HG03520 (cell line): ENCODE data around the gene STK17B.
"Not testable (repeated sequence)": the region's sequence is repeated elsewhere in the genome, so short reads cannot be mapped to it uniquely, and the experiment has no call there.

ENCODE experiments used
- ATAC-seq: cut with Tn5 transposase; IDR thresholded peaks from one replicate; pipeline ENCODE4 v1.9.1; 2021; ENCODE audit warnings: mild to moderate bottlenecking, moderate library complexity; ENCODE audit not compliant: unreplicated experiment

Gene STK17B

DNA sequence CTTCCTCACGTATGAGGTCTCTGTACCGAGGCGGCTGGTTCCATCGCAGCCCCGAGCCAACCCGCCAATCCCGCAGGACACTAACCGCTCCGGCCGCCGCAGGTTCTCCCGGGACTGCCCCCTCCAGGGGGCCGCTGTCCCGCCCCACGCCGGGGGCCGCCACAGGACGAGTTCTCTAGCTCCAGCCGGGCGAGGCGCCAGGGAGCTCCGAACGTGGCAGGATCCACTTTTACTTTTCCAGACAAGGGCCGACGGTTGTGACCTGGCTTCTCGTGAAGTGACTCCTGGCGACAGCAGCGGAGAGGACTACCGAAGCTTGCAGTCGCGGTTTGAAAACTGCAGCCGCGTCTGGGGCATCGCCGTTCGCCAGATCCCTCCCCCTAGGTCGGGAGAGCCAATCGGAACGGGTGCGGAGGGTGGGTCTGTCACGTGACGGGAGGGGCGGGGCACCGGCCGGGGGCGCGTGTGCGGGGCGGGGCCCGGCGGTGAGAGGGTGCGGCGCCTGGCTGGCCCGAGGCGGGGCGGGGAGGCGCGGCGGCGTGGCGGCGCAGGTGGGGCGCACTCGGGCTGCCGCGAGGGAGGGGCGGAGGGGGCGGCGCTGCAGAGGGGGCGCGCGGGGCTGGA, at the start of gene STK17B:
STK17B (minus strand) TSS at position 331 of the 624 bp plus-strand sequence. CDS start 8,195 bp downstream, outside the sequence.
- peak; percentile 47 for ATAC-seq

DNA sequence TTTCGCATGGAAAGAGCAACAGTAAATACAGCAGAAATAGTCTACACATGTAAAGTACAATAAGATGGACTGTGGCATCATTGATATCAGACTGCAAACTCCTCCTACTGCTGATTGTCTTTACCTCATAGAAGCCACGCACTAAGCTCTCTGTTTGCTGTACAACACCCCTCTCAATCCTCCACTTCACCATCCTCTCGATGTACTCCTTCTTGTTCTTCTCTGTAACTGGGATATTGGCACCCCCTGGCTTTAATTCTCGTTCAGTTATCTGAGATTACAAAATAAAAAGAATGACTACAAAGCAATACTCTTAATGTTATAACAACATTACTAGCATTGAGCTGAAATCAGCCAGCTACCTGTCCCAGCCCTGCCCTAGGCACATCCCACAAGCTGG, 49.3 kb upstream of the STK17B start:
- ATAC-seq = no peak

DNA sequence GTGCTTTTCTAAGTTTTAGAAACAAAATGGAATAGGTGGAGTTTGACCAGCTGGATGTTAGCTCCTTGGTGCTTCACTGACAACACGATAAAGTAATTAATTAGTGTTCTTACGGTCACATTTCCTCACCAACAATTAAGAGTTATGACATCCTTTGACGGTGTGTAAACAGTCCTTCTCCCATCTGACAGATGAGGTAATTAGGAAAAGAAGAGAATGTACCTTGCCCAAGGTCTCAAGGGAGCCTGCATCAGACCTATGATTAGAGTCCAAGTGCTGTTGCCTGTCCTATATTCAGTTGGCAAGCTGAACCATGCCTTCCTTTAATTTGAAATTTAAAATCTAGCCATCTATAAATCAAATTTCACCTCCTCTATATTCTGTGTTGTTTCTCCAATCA, 48.3 kb upstream of the STK17B start:
- no peak for ATAC-seq

DNA sequence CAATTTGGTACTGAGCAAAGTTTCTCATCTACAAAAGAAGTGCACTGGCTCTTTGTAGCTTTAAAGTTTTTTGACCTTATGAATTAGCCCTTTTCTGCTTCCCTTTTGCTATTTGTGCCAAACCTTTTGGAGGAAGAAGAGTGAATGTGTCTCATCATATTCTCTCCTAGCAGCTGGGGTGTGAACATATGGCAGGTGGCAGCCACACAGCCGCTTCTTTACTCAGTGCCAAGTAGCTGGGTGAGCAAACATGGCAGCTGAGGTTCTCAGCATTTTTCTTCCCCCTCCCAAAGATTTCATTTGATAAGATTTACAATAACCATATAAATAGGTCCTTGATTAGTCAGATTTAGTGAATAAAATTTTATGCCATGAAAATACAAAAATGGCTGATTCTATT, 46.7 kb upstream of the STK17B start:
- no peak for ATAC-seq

DNA sequence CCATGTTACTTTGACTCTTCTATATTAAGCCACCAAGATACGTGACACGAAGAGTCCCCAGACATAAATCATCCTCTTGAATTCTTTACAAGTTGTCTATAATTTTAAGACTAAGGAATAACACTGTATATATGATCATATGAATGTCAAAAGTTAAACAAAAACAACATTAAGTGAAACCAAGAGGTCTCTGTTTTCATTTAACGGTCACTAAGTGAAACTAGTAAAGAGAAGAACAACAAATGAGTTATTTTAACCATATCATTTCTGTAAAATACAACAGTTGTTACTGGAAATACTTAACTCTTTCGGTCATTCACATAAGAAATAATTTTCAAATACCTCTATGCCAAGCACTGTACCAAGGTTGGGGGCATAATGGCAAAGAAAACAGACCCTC, 45.7 kb upstream of the STK17B start:
- no peak for ATAC-seq

DNA sequence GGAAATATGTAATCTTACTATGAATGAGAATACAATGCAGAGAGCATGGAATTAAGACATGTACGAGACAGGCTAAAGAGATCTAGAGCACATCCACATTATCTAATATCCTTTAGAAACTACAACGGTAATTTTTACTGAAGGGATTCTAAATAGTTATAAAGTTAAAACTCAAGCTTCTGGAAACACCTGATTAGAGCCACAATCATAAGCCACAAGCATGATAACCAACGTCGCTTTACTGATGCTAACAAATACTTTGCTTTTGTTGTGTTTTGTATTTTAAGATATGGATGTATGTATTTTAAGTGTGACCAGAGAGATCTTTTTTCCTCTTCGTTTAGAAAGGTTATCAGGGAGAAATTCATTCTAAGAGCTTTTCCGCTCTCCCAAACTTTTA, 44.0 kb upstream of the STK17B start:
- ATAC-seq = no peak

DNA sequence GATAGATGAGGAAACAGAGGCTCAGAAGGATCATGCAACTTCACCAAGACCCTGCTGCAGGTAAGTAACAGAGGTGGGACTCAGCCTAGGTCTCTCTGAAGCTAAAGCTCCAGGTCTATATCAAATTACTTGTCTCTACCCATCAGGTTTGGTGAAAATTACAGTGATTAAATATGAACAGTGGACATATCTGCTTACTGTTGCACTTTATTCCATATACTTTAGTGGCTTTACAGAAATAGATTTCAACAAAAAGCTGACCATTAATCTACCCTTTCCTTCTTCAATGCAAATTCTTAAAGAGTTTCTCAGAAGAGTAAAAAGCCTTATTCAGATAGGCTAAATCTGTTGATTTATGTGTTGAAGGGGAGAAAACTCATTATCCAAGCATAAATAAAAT, 42.8 kb upstream of the STK17B start:
- no peak for ATAC-seq

DNA sequence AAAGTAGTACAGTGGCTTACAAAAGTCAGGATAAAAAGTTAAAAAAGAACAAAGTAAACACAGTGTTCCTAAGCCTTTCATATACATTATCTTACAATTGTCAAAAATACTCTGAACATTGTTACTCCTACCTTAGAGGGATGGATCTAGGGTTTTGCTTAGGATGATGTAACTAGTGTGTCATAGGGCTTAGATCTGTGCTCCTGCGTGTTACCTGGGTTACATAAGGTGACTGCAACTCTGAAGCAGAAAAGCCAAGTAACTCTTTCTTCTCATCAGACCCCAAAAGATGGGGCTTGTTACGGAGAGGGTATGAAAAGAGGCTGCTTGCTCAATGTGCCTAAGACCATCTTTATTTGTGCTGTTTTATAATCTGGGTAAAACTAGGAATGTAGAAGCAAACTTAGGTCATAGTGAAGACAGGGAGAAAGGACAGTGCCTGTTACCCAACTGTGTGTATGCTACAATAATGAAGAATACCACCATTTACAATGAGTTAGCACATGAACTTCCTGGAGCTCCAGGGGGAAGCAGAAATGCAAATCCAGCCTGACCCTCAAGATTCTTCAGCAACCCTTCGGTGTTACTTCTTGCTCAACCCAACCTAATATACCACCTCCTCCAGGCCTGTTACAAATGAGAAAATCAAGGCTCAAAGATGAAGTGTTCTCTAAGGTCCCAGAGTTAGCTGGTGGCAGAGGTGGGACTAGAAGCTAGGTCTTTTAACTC, 42.0 kb upstream of the STK17B start:
- ATAC-seq = no peak

DNA sequence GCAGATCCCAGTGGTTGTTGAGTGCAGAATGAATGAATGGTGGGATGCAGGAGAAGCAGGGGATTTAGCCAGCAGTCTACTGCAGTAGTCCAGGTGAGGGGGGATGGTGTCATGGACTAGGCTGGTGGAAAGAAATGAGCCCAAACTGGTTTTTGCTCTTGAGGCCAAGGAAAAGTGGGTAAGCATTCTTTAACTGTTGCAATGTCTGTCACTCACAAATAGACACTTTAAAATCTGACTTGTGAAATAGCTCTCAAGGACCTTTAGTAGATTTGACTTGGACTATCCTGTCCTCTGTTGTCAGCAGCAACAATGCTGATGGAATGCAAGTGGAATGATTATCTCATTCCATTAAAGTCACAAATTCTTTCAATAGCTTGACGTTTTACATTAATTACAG, 37.5 kb upstream of the STK17B start:
- no peak for ATAC-seq

DNA sequence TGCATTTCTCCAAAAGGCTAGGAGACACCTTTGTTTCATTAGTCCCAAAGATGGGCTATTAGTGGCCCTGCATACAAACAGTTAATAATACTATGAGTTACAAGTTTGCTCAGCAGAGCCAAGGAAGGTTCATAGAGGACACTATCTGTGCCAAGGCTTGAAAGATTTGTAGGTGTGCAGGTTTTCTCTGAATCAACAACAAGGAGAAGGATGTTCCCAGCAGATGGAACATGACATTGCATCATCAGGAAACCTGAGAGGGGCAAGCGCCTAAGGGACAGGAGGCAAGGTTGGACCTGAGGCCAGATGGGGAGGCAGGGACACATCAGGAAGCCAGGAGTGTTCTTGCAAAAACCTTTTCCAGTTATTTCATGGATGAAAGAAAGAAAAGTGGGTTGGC, 35.4 kb upstream of the STK17B start:
- no peak for ATAC-seq

DNA sequence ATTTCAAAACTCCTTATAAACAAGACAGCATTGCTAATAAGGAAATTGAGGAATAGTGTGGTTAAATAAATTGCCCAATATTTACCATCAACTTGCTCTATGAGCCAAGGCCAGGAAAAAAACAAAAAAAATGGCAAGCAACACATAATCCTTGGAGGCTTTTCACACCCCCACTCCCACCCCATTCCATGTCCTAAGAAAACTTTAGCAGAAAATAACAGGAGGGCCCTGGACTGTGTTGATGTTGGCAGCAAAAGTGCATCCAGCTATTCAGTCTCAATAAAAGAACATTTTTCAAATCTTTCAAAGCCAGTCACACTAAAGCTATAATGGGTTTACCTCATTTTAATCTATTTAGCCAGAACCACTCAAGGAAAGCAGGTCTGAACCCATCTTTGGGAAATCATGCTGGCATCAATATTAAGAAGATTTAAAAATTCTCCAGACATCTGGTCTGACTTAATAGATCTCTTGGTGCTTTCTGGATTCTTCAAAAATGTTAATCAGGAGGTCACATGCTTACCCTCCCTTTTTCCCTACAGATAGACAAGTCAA, 34.6 kb upstream of the STK17B start:
- no peak for ATAC-seq

DNA sequence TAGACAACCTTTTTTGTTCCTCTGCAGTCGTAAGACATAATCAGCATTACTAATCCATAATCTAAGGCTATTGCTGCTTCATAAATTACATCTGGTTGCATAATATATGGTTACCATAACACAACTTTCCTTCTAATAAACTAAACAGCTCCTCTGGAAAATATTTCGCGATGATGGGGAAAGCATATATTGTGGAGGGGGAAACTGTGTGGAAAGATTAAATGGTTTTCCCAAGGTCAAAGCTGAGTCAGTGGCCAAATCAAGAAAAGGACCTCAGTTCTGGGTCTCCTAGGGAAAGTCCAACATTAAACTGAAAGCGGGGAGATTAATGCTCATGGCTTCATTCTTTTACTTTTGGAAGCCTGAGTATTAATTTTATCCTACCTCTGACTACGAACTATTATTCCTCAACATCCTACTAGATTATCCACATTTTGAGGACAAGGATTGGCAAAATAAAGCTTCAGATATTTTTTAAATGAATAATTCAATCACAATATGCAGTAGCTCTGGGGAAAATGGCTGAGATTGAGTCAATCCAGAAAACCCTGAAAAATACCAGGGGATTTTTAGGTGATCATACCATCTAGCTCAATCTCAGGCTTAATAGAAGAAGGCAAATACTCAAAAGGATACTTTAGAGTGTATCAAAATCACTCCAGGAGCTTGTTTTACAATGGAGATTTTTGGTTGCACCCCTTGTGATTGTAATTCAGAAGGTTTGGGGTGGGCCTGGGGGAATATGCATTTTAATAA, 33.8 kb upstream of the STK17B start:
- ATAC-seq = no peak

DNA sequence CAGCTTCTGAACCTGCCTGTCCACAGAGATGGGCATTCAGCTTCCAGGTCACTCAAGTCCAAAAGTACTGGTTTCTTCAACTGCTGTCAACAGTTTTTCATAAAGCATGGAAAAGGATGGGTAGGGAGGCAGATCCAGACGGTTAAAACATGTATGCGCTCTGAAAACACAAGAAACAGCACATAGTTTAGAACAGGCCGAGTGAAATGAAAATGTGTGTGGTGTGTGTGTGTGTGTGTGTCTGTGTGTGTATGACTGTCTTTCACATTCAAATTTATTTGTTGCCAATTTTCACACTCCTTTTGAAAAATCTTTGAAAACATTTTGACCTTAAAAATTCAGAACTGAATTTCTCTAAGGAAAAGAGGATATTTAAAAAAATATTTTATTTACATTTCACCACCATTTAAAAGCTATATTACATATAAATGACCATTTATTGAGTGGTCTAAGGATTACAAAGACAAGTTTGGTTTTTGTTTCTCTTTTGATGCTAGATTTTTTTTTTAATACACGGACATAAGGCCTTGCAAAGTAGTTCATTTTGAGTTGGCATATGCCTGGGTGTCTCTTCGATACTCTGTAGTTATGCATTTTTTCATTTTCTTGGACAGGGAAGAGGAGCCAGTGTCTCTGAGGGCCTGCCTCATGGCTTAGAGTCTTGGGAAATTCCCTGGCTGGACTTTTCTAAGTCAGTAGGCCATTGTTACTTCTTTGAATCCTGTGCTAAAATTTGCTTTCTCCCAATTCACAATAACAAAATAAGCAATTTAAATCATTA, 30.0 kb upstream of the STK17B start:
- no peak for ATAC-seq

DNA sequence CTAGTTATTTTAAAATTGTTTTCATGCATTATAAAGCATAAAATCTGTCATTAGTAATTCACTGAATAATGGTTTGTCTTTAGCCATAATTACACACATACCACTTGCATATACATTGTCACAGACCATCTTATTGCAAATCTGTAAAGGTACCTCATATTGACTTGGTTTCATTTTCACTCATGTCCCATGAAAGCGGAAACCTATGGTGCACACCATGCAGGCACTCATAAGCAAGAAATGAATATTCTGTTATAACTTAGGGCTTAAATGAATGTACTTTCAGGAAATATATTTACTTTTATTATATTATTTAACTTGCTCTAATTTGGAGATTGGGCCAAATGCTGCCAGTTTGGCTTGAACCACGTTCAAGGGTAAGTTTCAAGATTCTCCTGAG, 29.2 kb upstream of the STK17B start:
- ATAC-seq = peak; percentile 99

DNA sequence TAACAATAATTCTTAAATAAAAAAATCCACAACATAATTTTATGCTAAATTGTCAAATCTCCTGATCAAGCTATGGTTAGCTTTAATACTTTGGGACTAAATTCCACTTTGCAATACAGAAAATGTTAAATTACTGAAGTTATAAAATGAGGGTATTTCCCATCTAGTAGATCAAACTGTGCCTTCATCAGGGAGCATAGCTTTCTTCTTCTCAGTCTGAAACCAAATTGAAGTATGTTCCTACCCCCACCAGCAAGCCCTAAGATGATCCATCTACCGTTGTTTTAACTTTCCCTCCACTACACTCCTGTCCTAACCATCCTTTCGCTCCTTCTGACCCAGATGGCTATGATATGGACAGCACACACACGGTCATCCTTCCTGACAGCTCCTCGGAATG, 24.4 kb upstream of the STK17B start:
- no peak for ATAC-seq

DNA sequence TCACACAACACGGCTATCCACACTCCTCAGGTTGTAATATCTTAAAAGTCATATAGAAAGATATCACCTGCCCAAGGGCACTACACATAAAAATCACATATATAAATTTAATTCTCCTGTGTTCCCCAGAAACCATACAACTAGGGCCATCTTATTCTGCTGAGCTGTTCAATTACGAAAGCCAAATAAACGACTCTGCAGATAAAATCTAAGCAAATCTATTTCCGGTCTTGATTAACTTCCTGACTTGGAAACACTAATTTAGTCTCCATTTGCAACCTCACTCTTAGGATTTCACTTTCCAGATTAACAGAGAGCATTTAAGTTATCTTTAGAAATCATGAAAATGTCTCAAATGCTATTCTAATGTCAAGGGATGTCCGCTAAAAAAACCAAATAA, 23.9 kb upstream of the STK17B start:
- ATAC-seq = no peak

DNA sequence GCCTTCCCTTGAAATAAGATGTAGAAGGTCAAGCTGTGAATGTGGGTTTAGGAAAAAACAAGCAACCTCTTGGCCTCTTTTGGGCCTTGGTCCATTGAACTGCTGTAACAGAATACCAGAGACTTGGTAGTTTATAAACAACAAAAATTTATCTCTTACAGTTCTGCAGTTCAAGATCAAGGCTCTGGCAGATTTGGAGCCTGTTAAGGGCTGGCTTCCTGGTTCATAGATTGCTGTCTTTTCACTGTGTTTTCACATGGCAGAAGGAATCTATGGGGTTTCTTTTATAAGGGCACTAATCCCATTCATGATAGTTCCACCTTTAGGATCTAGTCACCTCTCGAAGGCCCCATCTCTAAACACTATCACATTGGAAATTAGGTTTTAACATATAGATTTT, 20.2 kb upstream of the STK17B start:
- ATAC-seq = no peak

DNA sequence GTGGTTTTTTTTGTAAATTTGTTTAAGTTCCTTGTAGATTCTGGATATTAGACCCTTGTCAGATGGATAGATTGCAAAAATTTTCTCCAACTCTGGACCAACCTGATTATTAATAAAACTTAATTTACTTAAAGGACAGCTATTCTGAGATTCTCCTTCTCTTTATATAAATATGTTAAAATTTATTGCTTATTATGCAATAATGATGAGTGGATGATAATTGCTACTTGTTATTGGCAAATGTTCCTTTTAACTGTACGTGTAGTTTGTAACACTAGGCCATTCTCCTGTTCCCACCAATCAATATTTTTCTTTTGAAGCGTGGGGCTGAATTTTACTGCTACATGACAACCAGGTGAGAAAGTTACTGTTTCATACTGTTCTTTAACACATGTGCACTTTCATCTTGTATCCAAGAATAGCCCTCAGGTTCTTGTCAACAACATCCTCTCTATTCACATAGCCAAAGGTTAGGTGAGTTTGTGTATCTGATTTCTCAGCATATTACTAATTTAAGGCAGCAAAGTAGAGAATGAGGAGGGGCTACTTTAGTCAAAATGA, 16.6 kb upstream of the STK17B start:
- ATAC-seq = no peak

DNA sequence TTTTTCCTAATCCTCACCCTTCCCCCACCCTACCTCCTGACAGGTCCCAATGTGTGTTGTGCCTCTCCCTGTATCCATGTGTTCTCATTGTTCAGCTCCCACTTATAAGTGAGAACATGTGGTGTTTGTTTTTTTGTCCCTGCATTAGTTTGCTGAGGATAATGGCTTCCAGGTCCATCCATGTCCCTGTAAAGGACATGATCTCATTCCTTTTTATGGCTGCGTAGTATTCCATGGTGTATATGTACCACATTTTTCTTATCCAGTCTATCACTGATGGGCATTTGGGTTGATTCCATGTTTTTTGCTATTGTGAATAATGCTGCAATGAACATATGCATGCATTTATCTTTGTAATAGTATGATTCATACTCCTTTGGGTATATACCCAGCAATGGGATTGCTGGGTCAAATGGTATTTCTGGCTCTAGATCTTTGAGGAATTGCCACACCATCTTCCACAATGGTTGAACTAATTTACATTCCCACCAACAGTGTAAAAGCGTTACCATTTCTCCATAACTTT, 15.9 kb upstream of the STK17B start:
- ATAC-seq = not testable (repeated sequence)

DNA sequence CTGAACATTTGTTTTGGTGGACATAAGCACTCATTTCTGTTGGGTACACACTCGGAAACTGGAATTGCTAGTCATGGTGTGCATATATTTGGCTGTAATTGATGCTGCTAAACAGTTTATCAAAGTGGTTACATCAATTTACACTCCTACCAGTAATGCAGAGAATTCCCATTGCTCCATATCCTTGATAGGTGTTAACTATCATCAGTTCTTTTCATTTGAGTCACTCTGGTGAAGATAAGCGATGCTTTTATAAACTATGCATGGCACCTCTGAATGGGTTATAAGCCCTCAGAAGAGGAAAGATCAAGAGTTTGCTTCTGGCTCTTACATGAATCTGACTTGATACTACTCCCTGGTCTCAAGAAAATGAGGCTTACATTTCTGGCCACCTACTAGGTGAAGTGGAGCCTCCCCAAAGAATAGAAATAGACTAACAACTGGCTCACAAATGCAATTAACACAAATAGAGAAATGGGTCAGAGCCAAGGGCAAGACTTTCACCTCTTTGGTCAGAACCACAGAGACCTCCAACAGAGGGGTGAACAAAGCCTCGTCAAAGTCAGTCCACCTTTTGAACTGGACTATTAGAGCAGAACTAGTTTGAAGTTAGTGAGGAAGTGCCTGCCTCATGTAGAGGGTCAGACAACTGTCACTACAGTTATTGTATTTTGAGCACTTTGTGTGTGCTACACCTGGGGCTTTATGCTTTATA, 15.0 kb upstream of the STK17B start:
- ATAC-seq = no peak
